ENCODE results near the gene TTC7B. TPM values are rescaled to one million over a fixed set of nuclear protein-coding genes. Genes with fewer than 3 reads are reported as not detected.
A peak's percentile ranks its signal among the peaks of the same experiment; 100 is the strongest.

Gene TTC7B
- total RNA-seq, 1 experiment from 2014 or later, result 15.2 TPM

DNA sequence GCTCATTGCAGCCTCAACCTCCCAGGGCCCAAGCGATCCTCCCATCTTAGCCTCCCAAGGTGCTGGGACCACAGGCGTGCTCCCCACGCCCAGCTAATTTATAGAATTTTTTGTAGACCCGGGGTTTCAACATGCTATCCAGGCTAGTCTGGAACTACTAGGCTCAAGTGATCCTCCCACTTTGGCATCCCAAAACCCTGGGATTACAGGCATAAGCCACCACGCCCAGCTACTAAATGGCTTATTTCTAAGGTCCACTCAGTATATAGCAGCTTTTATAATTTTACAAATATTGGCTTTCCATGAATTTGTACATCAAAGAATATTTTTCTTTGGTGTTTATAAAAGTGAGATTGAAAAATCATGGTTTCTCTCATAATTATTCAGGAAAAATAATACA lies 167.8 kb downstream of the TTC7B start:
- DNase-seq (ENCODE audit: low spot score), result no peak

DNA sequence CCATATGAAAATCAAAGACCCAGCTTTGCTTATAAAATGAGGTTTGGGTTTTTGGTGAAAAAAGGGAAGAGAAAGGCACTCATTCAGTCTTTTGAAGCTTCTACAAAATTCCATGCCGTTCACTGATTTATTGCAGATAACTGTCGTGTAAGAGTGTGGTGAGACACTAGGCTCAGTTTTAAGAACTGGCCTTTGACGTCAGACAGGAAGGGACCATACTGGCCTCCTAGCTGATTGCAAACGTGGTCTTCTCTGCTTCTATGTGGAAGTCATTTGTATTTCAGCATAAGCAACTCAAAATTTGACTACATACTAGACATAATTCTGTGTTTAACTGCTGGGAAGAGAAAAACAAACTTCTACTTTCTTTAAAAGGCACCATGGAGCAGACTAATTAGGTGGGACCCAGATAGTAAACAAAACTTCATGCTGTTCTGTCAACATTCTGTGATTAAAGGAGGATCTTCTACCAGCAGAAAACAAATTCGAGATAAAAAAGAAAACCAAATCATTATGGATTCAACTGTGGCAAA lies 168.7 kb downstream of the TTC7B start:
- DNase-seq (ENCODE audit: low spot score), result no peak

- no peak for DNase-seq (ENCODE audit: low spot score)
Measured at GRCh38 chr14:90645842-90646443, 170.3 kb downstream of the TTC7B start.

DNA sequence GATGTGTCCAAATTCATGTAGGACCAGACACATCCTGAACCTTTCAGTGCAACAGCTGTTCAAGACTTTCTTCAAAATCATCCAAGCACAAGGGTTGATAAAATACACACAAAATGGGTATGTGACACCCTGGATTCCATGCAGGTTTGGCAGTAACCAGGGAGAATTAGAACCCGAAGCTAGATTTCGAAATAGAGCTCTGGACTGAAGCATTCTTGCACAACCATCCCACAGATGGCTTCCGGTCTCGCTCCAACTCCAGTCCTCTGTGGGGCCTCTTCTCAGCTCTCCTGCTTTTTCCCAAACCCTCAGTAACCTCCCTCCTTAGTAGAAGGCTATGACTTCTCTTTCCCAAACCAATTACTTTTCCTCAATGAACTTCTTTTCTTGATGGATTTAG lies 171.3 kb downstream of the TTC7B start:
- no peak for DNase-seq (ENCODE audit: low spot score)

DNA sequence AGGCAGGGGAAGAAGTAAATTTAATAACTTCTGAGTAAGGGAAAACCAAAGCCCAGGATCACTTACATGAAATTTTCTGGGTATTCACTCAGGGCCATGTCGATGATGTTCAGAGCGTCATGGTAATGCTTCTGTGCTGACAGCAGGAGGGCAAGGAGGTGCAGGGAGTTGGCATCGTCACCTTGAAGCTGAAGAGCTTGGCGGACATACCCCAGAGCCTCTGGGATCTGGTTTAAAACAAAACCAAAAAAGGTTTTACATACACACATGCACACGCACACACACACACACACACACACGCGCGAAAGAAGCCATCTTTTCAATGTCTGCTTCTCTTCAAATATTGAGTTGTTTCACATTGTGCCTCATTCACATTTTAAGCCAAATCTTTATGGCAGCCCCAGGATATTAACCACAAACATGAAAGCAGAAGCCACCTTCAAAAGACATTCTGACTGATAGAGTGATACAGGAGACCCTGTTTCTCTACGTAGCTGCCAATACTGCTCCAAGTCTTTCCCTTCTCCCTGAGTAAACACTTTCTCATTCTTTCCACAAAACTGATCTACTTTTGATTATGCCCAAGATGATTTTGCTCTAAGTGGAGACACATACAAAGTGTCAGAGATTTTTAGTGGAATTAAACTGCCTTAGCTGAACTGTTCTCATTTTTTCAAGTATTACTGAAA lies 172.1 kb downstream of the TTC7B start:
- DNase-seq (ENCODE audit: low spot score), result no peak

GRCh38 chr14:90642244-90642717 lies 173.9 kb downstream of the TTC7B start:
- DNase-seq (ENCODE audit: low spot score), result no peak

DNA sequence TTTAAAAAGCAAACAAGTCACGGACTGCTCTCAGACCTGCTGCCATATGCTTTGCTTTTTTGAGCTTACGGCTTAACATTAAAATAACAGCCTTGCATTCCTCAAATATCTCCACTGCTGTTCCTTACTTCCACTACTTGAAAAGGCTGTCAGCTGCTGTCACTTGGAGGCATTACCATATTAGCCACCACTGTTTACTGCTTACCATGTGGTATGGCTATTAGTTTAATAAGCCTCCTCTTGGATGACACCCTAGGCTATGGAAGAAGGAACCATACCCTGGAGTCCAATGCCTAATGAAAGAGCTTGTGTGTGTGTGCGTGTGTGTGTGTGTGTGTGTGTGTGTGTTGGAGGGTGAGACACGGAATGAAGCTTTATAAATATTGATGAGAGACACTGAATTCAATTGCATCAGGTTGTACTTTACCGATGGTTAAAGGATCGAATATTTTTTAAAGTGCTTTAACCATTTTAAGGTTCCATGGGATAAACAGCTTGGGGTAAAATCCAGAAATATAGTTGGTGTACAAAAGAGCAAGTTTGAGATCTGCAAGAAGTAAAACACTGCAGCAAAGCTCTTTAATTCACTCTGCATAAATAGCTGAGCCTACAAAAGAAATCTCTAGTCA lies 174.5 kb downstream of the TTC7B start:
- no peak for DNase-seq (ENCODE audit: low spot score)

DNA sequence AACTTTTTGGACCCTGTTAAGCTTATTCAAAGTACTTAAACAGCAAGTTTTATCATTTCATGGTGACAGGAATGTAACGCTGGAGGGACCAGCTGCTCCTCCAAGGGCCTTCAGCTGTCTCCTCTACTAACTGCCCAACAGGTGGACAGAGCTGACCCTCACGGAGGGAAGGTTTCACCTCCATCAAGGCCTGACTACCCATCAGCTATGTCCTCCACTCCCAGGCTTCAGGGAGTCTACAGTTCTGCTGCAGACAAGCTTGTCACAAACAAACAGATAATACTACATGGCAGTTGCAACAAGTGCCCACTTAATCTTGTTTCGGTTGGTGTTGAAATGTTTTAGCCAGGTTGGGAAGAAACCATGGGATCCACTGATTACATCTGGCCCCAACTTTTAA lies 175.1 kb downstream of the TTC7B start:
- DNase-seq (ENCODE audit: low spot score), result no peak

- DNase-seq (ENCODE audit: low spot score), result no peak
Measured at GRCh38 chr14:90639641-90640040, 176.6 kb downstream of the TTC7B start.

GRCh38 chr14:90632871-90633270 lies 183.4 kb downstream of the TTC7B start:
- no peak for DNase-seq (ENCODE audit: low spot score)

- DNase-seq (ENCODE audit: low spot score), result no peak
Measured at GRCh38 chr14:90632451-90632850, 183.8 kb downstream of the TTC7B start.

DNA sequence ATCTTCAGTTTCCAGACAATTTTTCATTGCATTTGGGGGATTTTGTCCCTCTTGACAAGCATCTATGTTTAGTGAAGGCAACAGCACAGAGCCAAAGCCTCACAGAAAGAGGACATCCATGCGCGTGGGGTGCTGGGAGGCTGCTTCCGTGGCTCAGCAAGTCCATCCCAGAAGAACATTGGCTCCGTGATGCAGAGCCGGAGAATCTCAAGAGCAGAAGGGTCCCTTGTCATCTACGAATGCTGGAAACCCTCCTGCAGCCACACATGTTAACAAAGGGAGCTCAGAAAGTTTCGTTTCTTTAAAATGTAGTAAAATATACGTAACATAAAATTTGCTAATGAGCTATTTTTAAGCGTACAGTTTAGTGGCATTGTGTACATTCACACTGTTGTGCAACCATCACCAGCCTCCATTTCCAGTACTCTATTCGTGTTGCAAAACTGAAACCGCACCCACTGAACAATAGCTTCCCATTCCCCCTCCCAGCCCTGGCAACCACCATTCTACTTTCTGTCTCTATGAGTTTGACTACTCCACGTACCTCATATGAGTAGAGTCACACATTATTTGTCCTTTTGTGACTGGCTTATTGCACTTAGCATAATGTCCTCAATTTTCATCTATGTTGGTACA lies 185.9 kb downstream of the TTC7B start:
- no peak for DNase-seq (ENCODE audit: low spot score)

DNA sequence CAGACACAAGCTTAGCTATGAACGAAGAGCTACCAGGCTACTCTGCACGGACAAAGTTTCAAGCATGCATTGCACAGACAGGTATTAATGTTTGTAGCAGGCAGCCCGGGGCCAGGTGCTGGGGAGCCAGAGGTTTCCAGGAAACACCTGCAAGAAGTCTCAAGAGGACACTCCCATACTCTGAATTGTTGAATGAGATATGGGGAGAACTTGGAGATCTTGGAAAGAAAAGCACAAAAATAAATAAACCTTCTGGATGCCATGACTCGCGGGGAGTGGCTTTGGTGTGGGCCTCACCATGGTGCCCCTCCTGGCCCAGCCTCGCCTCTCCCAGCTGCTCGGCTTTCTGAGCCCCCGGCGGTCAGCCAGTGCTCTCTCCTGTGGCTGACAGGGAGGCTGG lies 186.8 kb downstream of the TTC7B start:
- no peak for DNase-seq (ENCODE audit: low spot score)

- DNase-seq (ENCODE audit: low spot score), result no peak
Measured at GRCh38 chr14:90628825-90629224, 187.4 kb downstream of the TTC7B start.

DNA sequence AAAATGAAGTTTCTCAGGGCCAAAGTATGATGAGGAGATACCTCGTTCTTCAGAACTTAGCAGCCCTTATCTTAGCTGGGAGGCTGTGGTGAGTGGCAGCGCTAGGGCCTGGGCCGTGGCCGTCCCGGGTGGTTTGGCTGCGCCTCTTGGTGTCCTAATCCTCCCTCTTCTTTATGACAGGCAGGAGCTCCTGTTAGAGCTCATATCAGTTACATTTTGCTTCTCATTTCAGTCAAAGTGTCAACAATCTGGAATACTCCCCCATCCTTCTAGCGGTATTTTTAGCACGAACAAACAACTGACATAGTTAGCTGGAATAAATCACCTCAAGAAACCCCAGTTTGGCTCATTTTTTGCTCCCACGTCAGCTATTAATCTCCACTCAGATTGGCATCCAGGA lies 188.8 kb downstream of the TTC7B start:
- DNase-seq (ENCODE audit: low spot score), result no peak

GRCh38 chr14:90626550-90626949 lies 189.7 kb downstream of the TTC7B start:
- no peak for DNase-seq (ENCODE audit: low spot score)

- DNase-seq (ENCODE audit: low spot score), result no peak
Measured at GRCh38 chr14:90625445-90625844, 190.8 kb downstream of the TTC7B start.

- no peak for DNase-seq (ENCODE audit: low spot score)
Measured at GRCh38 chr14:90624732-90625400, 191.4 kb downstream of the TTC7B start.

DNA sequence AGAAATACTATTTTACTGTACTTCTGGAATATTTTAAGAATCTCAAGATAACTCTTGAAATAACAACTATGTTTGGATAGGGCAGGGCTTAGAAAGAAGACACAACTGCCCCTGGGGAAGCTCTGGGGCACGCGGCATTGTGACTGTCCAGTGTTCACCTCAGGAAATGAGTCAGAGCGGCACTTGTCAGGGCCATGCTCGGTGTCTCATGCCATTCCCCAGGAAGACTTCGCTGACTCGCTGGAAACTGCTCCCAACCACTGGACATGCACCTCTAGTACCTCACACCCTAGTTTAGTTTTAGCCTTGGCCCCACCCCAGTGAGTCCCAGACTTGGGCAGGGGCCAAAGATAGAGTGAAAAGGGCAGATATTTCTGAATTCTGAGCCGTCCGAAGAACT lies 192.0 kb downstream of the TTC7B start:
- DNase-seq (ENCODE audit: low spot score), result peak; percentile 25

GRCh38 chr14:90621201-90621600 lies 195.0 kb downstream of the TTC7B start:
- DNase-seq (ENCODE audit: low spot score), result no peak

DNA sequence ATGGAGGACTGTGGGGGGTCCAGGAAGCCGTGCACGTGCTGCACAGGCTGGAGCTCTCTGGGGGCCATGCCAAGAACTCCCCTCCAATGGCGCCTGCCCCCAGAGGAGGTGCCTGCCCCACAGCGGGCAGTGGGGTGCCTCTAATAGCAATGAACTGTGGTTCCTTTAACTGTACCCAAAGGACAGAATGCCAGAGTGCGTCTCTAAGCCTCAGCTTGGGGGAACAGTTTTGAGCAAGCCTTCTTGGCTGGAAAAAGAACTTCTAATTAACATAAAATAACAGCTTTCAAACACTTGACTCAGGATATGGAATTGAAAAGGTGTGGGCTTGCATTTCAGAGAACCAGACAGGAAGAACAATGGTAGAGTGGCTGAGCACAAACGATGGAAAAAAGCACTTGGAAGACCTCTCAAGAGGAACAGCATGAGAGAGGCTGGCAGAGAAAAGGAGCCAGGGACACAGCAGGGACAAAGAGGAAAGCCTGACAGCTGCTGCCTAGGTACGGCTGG lies 195.6 kb downstream of the TTC7B start:
- no peak for DNase-seq (ENCODE audit: low spot score)

DNA sequence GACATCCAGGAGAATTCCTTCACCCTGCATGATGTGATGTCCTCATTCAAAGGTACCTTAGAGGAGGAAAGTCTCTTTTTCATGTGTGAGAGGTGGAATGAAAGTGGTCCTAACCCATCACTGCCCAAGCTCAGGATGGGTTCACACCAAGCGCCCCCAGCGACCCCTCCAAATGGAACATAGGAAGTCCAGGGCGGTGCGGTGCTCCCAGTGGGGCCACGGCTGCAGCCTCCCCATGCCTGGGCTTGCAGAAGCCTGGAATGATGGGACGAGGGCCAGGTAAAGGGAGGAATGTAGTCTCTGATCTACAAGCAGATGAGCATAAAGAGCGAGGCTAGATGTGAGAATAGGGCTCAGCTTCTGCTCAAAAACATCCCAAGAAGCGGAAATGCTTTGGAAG lies 196.3 kb downstream of the TTC7B start:
- DNase-seq (ENCODE audit: low spot score), result no peak
